Measurements from ENCODE around the gene KCNJ5.
A peak's percentile ranks its signal among the peaks of the same experiment; 100 is the strongest.

Gene KCNJ5

GRCh38 chr11:128871168-128871610 lies 20.0 kb upstream of the KCNJ5 start:
- no peak for DNase-seq (ENCODE audit: low spot score)

GRCh38 chr11:128872094-128872493 lies 19.1 kb upstream of the KCNJ5 start:
- no peak for DNase-seq (ENCODE audit: low spot score)

- no peak for DNase-seq (ENCODE audit: low spot score)
These were observed 18.6 kb upstream of the KCNJ5 start for GRCh38 chr11:128872594-128872993.

- no peak for DNase-seq (ENCODE audit: low spot score)
These were observed 16.7 kb upstream of the KCNJ5 start for GRCh38 chr11:128874427-128874826.

GRCh38 chr11:128876133-128876650 lies 15.0 kb upstream of the KCNJ5 start:
- no peak for DNase-seq (ENCODE audit: low spot score)

GRCh38 chr11:128877726-128878125 lies 13.4 kb upstream of the KCNJ5 start:
- no peak for DNase-seq (ENCODE audit: low spot score)

GRCh38 chr11:128878455-128878854 lies 12.7 kb upstream of the KCNJ5 start:
- no peak for DNase-seq (ENCODE audit: low spot score)

- no peak for DNase-seq (ENCODE audit: low spot score)
These were observed 11.3 kb upstream of the KCNJ5 start for GRCh38 chr11:128879817-128880216.

GRCh38 chr11:128881221-128881620 lies 9.9 kb upstream of the KCNJ5 start:
- no peak for DNase-seq (ENCODE audit: low spot score)

GRCh38 chr11:128882451-128882850 lies 8.7 kb upstream of the KCNJ5 start:
- DNase-seq (ENCODE audit: low spot score) = no peak

GRCh38 chr11:128884054-128884453 lies 7.1 kb upstream of the KCNJ5 start:
- no peak for DNase-seq (ENCODE audit: low spot score)

- DNase-seq (ENCODE audit: low spot score) = peak; percentile 59
These were observed 6.3 kb upstream of the KCNJ5 start for GRCh38 chr11:128884703-128885338.

GRCh38 chr11:128886406-128887124 lies 4.6 kb upstream of the KCNJ5 start:
- no peak for DNase-seq (ENCODE audit: low spot score)

GRCh38 chr11:128888034-128888985 lies 2.8 kb upstream of the KCNJ5 start:
- no peak for DNase-seq (ENCODE audit: low spot score)

GRCh38 chr11:128889657-128890213 lies 1.4 kb upstream of the KCNJ5 start:
- DNase-seq (ENCODE audit: low spot score) = no peak

GRCh38 chr11:128890216-128890542 lies 977 bp upstream of the KCNJ5 start:
- DNase-seq (ENCODE audit: low spot score) = no peak

- DNase-seq (ENCODE audit: low spot score) = no peak
These were observed 800 bp downstream of the KCNJ5 start for GRCh38 chr11:128891913-128892398.

GRCh38 chr11:128892866-128893565 lies 1.9 kb downstream of the KCNJ5 start:
- DNase-seq (ENCODE audit: low spot score) = no peak

- no peak for DNase-seq (ENCODE audit: low spot score)
These were observed 2.6 kb downstream of the KCNJ5 start for GRCh38 chr11:128893578-128894285.

GRCh38 chr11:128894286-128894681 lies 3.1 kb downstream of the KCNJ5 start:
- no peak for DNase-seq (ENCODE audit: low spot score)

- no peak for DNase-seq (ENCODE audit: low spot score)
These were observed 3.5 kb downstream of the KCNJ5 start for GRCh38 chr11:128894685-128895084.
